SH-SY5Y (cell line): Measurements from ENCODE around the gene ARL14.

Experiments used
- GATA2 ChIP-seq: IDR thresholded peaks from 2 replicates; pipeline ENCODE4 v1.6.1; 2011; ENCODE audit warnings: mild to moderate bottlenecking, low read depth, low read length
- GATA3 ChIP-seq: IDR thresholded peaks from 2 replicates; pipeline ENCODE4 v1.6.1; 2011; ENCODE audit warnings: low read depth, mild to moderate bottlenecking, low read length, moderate library complexity

DNA sequence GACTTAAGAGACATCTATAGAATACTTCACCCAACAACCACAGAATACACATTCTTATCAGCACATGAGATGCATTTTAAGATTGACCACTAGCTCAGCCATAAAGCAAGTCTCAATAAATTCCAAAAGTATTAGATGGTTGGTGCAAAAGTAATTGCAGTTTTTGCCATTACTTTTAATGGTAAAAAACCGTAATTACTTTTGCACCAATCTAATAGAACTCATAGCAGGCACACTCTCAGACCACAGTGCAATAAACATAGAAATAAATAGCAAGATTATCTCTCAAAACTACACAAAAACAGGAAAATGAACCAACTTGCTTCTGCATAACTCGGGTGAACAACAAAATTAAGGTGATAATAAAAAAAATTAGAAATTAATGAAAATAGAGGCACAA is 45.4 kb downstream of the ARL14 start:
- TF ChIP-seq GATA2 (no peak), GATA3 (no peak)
